Tongue (tissue), 2 donors: ENCODE results near the gene GRPR. TPM values are rescaled to one million over a fixed set of nuclear protein-coding genes. Genes with fewer than 3 reads are reported as not detected.

ENCODE experiments used
- DNase-seq: peaks from one replicate; pipeline ENCODE4 v3.0.0-alpha.2; 2015
- total RNA-seq: library from RNA; depleted of rRNA; stranded (reverse); fragments of >200 nt; gene quantifications from one replicate; pipeline ENCODE4 v1.2.3, GENCODE V29; 2014

GRPR gene
- 1.4 TPM for total RNA-seq

DNA sequence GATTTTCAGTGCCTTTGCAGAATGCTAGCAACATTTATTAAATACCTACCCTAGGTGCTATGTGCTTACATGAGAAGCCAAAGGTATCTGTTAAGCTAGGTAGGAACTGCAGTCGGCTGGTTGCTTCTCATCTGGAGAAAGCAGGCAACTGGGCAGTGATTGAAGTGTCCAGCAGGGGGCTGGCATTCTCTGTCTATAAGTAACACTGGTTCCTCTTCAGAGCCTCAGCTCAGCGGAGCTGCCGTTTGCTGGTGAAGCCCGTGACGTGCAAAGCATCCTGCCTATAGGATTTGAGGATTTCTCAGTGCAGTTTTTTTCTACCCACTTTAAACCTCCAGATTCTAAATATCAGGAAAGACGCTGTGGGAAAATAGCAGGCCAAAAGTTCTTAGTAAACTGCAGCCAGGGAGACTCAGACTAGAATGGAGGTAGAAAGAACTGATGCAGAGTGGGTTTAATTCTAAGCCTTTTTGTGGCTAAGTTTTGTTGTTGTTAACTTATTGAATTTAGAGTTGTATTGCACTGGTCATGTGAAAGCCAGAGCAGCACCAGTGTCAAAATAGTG lies at the start of gene GRPR:
Gene GRPR, plus strand, starts transcription at position 344 of the 565 bp plus-strand sequence. CDS start 389 bp downstream, outside the sequence.
- peak; percentile 86 for DNase-seq

DNA sequence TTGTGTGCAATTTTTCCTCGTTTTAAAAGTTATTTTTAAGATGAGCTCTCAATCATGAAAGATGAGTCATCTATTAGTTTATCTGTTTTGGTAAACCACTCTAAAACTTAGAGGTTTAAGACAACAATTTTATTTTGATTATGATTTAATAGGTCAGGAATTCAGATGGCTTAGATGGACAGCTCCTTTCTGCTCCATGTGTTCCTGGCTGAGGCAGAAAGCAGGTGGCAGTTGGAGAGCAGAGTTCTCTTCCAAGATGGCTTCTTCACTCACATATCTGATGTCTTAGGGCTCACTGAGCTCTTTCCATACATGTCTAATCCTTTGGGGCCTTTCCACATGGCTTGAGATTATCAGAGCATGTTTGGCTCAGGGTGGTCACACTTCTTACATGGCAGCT lies 48.3 kb upstream of the GRPR start:
- DNase-seq: peak; percentile 7

DNA sequence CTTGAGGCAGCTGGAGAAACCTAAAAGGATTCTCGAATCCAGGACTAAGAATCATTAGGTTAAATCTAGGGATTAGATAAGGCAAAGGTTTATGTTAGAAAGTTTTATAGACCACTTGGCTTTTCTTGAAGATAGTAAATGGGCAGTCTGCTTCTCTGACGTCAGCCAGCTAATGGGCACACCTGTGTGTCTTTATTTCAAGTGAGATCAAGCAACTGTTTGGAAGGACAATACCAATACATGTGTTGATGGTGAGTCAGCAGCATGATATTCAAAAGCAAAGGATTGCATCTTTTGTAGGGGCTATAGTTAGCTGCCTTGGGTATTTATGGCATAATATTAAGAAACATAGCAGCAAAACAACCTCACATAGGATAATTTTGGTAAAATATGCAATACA lies 46.5 kb upstream of the GRPR start:
- no peak for DNase-seq

DNA sequence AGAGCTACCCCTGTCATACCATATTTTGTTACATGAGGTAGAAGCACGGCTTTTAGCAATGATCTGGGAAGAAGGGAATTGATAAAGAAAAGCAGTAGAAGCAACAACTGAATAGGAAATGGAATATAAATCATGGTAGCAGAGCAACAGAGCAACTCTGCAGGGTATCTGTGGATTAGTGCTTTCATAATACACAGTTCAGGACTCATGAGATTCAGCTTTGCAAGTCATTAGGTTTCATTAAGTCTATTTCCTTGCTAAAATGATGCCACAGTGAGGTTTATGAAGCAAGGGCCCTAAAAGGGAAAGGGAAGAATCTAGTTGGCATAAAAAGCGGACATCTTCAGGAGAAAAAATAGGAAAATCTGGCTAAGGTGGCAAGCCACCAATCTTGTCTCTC lies 45.6 kb upstream of the GRPR start:
- no peak for DNase-seq

DNA sequence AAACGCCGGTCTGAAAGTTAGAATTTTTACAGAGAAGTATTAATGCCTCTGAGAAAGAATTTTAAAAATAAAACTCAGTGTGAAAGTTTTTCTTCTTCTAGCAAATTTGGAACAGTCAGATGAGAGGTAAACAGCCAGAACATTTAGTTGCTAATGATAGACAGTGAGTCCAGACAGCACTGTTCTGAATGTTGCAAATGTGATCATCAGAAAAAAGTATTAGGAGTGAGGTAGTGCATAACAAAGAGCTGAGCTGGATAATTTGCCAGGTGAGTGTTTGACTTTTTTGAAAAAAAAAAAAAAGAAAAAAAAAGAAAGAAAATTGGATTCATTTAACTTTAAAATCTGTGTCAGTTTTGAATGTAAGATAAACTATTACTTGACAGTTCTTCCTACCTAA lies 42.0 kb upstream of the GRPR start:
- DNase-seq: peak; percentile 3

DNA sequence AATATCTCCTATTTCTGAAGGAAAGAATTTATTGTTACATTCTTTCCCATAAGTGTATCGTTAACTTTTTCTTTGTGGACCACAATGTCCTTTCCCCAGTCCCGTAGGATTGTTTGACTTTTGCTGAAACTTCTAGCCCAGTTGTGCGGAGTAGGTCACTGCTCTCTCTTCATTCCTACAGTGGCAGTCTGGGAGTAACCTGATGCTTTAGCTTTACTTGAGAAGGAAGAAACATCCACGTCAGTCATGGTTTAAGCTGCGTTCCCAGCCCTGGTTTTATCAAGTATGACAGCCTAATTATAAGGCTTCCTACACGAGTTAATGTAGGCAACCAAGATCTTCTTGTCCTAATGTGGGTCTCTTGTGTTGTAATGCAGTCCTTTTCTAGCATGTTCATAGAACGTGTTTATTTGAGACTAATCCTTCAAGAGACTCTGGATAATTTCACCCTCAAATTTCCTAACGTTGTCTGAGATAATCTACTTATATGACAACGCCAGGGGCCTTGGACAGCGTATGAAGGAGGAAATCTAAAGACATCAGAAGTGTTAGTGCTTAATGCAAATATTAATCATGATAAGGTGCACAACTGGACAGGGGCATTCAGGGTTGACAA lies 40.8 kb upstream of the GRPR start:
- peak; percentile 7 for DNase-seq

DNA sequence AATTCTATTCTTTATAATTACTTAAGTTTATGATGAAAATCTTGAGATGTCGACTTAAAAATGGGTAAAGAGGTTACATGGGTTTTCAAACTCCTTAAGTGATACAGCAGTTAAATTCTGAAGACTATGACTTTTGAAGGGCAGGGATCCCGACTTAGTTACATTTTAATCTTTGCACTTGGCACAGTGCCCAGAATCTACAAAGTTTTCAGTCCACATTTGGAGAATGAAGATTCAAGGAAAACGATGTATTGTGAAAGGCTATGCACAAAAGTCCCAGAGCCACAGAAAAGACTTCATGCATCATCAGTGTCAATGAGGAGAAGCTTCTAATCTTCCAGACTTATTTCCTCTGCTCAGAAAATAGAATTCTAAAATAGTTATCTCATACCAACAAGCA lies 36.3 kb upstream of the GRPR start:
- DNase-seq: no peak

DNA sequence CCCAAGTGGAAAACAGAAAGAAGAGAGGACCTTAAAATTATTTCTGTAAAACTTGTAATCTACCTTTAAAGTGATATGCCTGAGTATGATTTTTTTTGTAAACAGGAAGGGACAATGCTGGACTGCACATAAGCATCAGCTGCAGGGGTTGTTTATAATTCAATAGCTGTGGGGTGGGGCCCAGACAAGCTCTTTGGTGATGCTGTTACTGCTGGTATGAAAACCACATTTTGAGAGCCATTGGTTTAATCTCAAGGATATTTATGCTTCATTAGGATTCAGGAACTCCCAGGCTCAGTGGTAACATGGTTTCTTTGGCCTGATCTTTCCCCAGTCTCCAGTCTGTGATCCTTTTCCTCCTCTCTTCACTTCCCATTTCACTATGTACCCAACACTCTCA lies 34.3 kb upstream of the GRPR start:
- no peak for DNase-seq

DNA sequence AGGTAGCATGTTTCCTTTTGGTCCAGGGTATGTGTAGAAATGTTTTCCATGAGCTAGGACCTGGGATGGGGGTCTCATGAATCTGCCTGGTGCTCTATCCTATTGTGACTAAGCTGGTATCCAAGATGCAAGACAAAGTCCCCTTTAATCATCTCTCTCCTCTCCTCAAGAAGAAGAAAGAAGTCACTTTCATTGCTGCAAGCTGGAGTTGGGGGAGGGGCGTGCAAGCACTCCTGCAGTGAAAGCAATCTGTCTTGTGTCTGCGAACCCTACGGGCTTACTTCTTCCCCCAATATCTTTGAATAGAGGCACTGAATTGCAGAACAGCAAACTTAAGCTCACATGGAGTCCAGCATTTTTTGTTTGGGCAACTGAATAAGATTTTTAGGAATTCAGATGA lies 27.2 kb upstream of the GRPR start:
- no peak for DNase-seq

DNA sequence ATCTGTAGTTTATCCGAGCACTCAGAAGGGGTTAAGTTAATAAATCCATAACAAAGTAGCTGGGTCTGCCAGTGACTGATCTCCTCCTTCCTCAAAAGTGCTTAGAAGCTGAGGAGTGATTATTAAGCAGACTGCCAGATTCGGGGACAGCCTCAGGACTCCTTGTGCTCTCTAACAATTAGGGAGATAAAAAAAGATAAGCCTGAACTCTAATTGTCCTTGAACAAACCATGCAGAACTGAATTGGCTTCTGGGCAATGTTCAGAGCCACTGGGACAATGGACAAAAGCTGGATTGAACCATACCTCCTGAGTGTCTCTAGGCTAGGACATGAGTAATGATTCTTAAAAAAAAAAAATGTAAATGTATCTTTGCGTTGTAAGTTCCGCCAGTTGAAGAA lies 22.7 kb upstream of the GRPR start:
- no peak for DNase-seq

DNA sequence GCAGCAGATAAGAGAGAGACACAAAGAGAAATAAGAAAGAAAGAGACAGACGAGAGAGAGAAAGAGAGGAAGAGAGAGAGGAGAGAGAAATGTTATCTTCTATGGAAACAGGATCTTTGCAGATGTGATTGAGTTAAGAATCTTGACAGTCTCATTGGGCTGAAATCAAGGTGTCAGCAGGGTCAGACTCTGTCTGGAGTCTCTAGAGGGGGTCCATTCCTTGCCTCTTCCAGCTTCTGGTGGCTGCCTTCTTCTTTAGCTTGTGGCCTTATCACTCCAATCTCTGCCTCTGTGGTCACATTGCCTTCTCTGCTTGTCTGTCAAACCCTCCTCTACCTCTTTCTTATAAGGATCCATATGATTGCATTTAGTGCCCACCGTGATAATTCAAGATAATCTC lies 21.8 kb upstream of the GRPR start:
- no peak for DNase-seq

DNA sequence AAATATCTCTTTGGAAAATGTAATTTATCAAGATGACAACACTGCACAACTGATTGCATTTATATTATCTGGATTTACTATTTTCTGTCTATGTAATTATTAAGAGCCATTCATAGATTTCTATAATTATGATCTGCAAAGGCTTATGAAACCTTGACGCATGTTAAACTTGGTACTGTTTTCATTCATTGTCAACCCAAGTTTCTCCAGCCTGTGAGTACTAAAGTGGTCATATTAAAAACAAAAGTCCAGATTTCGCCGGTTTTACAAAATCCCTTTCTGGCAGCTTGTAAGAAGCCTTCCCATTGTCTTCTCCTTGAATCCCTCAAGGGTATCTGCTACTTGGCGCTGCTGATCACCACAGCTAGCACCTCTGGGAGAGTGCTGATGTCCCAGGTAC lies 19.7 kb upstream of the GRPR start:
- DNase-seq: no peak

DNA sequence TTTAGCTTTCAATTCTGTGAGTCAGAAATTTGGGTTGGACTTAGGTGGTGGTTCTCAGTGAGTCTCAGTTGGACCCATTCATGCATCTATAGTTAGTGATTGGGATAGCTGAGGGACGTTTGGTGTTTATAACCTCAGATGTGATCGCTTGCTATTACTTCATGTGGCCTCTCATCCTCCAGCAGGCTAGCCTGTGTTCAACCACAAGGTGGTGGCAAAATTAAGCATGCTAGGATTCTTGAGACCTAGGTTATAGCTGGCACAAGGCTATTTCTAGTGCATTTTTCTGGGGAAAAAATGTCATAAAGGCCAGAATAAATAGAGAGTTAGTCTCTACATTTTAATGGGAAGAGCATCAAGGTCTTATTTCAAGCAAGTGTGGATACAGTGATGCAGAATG lies 10.9 kb upstream of the GRPR start:
- DNase-seq: no peak

DNA sequence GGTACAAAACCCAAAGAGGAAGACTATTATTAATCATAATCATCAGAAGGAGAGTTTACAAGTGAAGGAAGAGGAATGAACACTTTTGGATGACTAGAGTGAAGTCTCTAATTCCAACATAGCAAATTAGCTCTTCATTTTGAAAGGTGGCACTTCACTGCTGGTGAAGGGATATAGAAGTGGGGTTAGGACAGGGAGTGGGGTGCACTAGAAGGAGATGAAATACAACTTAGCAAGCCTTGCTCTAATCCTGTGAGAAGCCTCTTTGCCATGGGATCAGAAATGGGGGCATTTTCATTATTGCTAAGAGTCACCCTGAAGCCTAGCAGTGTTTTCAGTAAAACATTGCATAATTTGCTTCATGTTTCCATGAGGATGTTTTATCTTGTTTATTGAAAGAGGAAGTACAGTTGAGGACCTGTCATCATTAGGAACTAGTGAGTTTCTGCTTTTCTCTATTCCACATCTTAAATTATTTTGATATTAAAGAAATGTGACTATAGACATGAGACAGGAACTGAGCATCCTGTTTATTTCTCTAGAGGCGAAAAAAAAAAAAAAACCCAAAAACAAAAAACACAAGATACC lies 9.3 kb upstream of the GRPR start:
- DNase-seq: no peak

DNA sequence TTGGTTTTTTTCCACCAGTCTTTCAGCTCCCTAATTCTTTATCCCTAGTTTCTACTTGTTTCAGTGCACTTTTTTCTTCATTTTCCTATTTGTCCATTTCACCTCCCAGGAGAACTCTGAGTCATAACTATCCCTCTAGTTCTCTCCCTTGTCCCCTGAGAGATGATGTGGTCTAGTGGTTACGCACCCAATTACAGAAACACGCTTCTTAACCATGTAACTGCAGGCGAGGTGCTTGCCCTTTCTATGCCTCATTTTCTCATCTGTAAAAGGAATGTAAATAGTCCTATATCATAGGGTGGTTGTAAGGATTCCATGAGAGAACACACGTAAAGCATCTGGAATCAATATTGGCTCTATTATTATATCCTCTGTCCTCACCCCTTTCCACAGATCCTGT lies 8.8 kb upstream of the GRPR start:
- no peak for DNase-seq

DNA sequence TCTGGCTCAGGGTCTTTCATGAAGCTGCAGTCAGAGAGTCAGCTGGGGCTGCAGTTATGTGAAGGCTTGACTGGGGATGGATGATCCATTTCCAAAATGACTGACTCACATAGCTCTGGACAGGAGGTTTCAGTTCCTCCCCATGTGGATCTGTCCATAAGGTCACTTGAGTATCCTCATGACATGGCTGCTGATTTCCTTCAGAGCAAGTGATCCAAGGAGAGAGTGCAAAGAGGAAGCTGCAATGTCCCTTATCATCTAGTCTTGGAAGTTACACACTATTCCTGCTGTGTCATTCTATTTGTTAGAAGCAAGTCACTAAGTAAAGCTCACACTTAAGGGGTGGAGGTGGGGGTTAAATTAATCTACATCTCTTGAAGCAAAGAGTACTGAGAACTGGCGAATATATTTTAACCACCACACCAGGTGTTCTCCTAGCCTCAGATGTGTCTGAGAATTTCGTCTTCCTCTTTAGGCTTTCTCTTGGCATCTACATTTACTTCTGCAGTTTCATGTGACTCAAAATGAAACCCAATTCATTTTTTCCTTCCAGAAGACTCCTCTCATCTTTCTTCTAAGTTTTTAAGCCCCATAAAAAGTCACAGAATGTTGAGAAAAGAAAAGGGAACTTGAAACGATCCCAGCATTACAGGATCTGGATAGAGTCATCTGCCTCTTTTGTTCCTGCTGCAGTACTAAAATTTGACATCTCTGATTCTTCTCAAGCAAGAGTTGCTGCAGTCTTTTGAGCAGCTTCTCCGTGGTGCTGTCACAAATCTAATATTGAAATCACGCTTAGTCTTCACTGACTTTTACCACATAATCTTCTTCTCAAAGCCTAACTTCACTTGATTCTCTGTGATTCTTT lies 3.8 kb upstream of the GRPR start:
- DNase-seq: peak; percentile 21

DNA sequence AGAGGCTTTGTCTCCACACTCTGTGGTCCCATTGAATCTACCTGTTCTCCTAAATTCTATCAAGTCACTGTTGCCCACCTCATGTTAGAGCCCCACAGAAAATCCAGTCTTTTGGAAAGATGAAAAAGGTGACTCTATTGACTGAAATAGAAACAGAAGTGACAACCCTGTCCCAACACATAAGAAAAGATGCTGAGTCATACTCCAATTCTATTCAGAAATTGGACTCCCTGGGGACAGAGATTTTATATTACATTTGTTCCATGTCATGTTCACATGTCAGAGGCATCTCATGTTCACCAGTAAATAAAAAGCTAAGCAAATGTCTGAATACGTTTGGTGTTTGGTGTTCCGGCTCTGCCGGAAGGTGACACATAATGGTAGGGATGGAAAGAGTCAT lies 2.9 kb upstream of the GRPR start:
- no peak for DNase-seq

DNA sequence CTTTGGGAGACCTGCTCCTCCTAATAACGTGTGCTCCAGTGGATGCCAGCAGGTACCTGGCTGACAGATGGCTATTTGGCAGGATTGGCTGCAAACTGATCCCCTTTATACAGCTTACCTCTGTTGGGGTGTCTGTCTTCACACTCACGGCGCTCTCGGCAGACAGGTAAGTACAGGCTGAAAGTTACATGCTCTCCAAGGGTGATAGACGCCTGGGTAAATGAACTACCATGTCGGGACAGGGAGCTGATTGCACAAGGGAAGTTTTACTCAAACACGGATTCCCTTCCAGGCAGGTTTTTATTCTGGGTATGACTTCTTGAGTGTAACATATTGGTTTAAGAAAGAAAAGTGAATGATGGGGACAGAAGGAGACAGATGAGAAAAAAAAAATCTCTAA lies 836 bp downstream of the GRPR start:
- no peak for DNase-seq

DNA sequence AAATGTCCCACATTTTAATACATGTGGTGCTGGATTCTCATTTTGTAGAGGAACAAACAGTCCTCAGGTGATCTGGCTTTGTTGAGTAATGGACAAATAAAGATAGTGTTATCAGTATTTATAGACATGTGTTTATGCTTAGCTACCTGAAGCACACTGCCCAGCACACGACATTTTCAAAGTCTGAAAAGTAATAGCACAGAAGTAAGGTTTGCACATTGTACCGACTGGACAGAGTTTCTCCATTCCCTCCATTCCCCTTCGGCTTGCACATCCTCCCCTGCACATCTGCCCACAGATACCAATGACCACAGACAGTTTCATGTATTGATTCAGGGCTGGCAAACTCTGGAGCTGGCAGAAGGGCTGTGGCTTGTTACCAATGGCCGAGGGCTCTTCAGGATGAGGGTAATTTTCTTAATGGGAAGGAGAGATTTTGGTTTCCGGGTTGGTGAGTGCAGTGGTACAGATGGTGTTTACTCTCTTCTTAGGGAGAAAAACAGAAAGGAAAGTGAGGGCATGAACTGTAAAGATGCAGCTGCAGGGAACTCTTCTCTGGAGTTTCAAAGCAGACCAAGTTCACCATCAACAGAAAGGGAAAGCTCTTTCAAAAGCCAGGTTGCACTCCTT lies 2.3 kb downstream of the GRPR start:
- no peak for DNase-seq

DNA sequence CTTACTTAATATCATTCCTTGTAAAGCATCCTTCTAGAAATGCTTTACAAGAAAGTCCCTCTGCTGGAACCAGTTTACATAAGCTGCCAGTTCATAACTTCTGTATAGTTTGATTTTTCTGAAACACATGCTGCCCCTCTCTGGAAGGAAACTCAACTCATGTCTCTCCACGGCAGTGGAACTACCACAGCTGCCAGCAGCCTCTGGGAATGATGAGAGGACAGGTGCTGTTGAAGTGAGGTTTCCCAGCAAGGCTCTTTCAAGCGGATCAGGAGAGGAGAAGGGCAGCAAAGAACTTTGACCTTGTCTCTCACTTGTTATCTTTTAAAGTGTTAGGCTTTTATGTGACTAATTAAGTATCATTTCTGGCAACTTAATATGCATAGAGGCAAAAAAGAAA lies 7.3 kb downstream of the GRPR start:
- DNase-seq: no peak

DNA sequence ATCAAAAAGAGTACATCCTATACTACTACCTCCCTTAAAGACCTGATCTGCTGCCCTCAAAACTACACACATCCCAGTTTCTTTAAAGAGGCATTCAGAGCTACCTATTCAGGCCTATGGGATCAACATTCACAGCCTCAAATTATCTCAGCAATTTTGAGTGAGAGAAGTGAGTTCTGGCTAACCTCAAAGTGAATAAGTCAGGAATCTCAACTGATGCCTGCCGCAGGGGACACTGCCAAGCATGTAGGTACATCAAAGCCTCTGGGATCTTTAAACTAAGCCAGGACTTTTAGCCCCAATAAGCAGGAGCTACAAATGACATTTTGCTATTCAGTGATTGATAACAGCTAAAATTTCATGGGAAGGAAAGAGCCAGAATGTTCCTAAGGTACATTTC lies 11.6 kb downstream of the GRPR start:
- no peak for DNase-seq

DNA sequence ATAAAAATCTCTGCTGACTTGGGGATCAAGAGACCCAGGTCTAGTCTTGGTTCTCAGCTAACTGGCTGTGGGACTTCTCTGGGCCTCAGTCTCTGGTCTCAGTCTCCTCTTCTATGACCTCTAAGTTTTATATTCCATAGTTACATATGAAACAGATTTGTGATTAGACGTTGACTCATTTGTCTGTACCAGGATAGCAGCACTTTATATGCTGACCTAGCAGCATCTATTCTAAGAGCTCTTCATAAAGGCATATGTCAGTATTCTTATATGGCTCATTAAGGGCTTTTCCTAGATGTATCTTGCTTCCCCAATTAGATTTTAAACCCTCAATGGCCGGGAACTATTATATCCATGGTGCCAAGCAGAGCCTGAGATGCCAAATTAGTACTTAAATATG lies 12.7 kb downstream of the GRPR start:
- DNase-seq: no peak
